HCT116 (cell line): ENCODE results near the gene KIAA0319L. TPM values are rescaled to one million over a fixed set of nuclear protein-coding genes. Genes with fewer than 3 reads are reported as not detected.

Experiments used
- ATAC-seq: fragments of 200-7000 bp; cut with Tn5 transposase; 2 replicates; pipeline ENCODE4 v1.9.1; 2020; ENCODE audit warnings: mild to moderate bottlenecking, moderate library complexity
- BruUV-seq: library from RNA; stranded (reverse); fragments of 400-500 nt; replicated peaks from 2 replicates; lab custom pipeline; 2021; lab: Mats Ljungman, UMichigan
- CTCF ChIA-PET: fragments of 300-600 bp; sonication (Branson Sonifier 250); formaldehyde crosslinking; loops from one replicate; lab custom pipeline; 2021; ENCODE audit warnings: antibody characterized with exemption; lab: Charles Lee
- POLR2A ChIA-PET: fragments of 300-600, 350-600 bp; sonication (Branson Sonifier 250); formaldehyde crosslinking; loops from one replicate; lab custom pipeline; 2021; ENCODE audit warnings: antibody characterized with exemption; lab: Charles Lee
- RAD21 ChIA-PET, 2 experiments: fragments of 300-600 bp; sonication (Branson Sonifier 250); formaldehyde crosslinking; loops; one replicate each; lab custom pipeline; 2023; ENCODE audit warnings: low total read pairs in 2 of 2; ENCODE audit not compliant: uncharacterized antibody in 2 of 2, unreplicated experiment in 2 of 2, low non-redundant PET in 1 of 2; lab: Charles Lee
- DNase-seq: peaks from one replicate; pipeline ENCODE4 v3.0.0-alpha.2; 2010; ENCODE audit warnings: low read depth, low spot score
- H2AFZ ChIP-seq: fragments of 200-600 bp; shearing (Covaris generic), sonication (generic); 2 replicates; pipeline ENCODE4 v1.6.1; 2017; ENCODE audit warnings: low read depth, mixed run types, mixed read lengths, antibody characterized with exemption, low read length; ENCODE audit not compliant: poor library complexity, severe bottlenecking
- H3K27ac ChIP-seq: 2 replicates; pipeline ENCODE4 v1.5.1; 2012; ENCODE audit warnings: low read depth, low read length
- H3K27me3 ChIP-seq: fragments of 200-600 bp; sonication (generic); 2 replicates; pipeline ENCODE4 v1.6.1; 2016; ENCODE audit warnings: mixed run types, low read length, mixed read lengths; ENCODE audit not compliant: insufficient read depth
- H3K36me3 ChIP-seq, 2 experiments: fragments of 200-500 bp in 1 of 2; fragments of 200-600 bp in 1 of 2; sonication (Bioruptor generic) in 1 of 2; sonication (generic) in 1 of 2; 2 replicates each; pipeline versions ENCODE4 v1.5.1 to v1.6.1; 2014 to 2016; ENCODE audit warnings: low read length in 2 of 2, inconsistent platforms in 1 of 2, mixed read lengths in 1 of 2, mixed run types in 1 of 2; ENCODE audit not compliant: insufficient read depth in 2 of 2, control insufficient read depth in 1 of 2
- H3K4me1 ChIP-seq, 2 experiments: fragments of 200-600 bp in 1 of 2; sonication (generic) in 1 of 2; 2 replicates each; pipeline versions ENCODE4 v1.5.1 to v1.6.1; 2012 to 2017; ENCODE audit warnings: low read length in 2 of 2, inconsistent platforms in 1 of 2, mild to moderate bottlenecking in 1 of 2, mixed read lengths in 1 of 2, mixed run types in 1 of 2, moderate library complexity in 1 of 2; ENCODE audit not compliant: insufficient read depth in 2 of 2, control insufficient read depth in 1 of 2
- H3K4me2 ChIP-seq: fragments of 200-600 bp; sonication (generic); 2 replicates; pipeline ENCODE4 v1.6.1; 2017; ENCODE audit warnings: mixed run types, low read length, mixed read lengths
- H3K4me3 ChIP-seq, 2 experiments: fragments of 200-600 bp in 1 of 2; sonication (generic) in 1 of 2; replicated peaks in 1 of 2; 2 replicates each; pipeline ENCODE4 v1.5.1; 2011 to 2016; ENCODE audit warnings: low read length in 2 of 2, control low read depth in 1 of 2, low read depth in 1 of 2, mild to moderate bottlenecking in 1 of 2, mixed read lengths in 1 of 2, mixed run types in 1 of 2
- H3K79me2 ChIP-seq: fragments of 200-600 bp; sonication (generic); 2 replicates; pipeline ENCODE4 v1.6.1; 2017; ENCODE audit warnings: mild to moderate bottlenecking, mixed run types, low read length, moderate library complexity, mixed read lengths; ENCODE audit not compliant: insufficient read depth
- H3K9ac ChIP-seq: fragments of 200-600 bp; sonication (generic); 2 replicates; pipeline ENCODE4 v1.6.1; 2016; ENCODE audit warnings: low read length, mixed read lengths
- H3K9me2 ChIP-seq: fragments of 200-600 bp; sonication (generic), shearing (Covaris generic); 2 replicates; pipeline ENCODE4 v1.6.1; 2017; ENCODE audit warnings: mixed run types, mild to moderate bottlenecking, moderate library complexity; ENCODE audit not compliant: insufficient read depth
- H3K9me3 ChIP-seq, 2 experiments: fragments of 200-500 bp in 1 of 2; fragments of 200-600 bp in 1 of 2; sonication (Bioruptor generic) in 1 of 2; sonication (generic) in 1 of 2; 2 replicates each; pipeline ENCODE4 v1.6.1; 2014 to 2017; ENCODE audit warnings: low read length in 2 of 2, mixed read lengths in 2 of 2, inconsistent platforms in 1 of 2, low read depth in 1 of 2, mild to moderate bottlenecking in 1 of 2, mixed run types in 1 of 2, moderate library complexity in 1 of 2; ENCODE audit not compliant: control insufficient read depth in 1 of 2, insufficient read depth in 1 of 2
- H4K20me1 ChIP-seq: fragments of 200-600 bp; sonication (generic), shearing (Covaris generic); 2 replicates; pipeline ENCODE4 v1.6.1; 2017; ENCODE audit warnings: mixed run types, mild to moderate bottlenecking, moderate library complexity; ENCODE audit not compliant: insufficient read depth
- CBX3 ChIP-seq: IDR thresholded peaks from 2 replicates; pipeline ENCODE4 v1.6.1; 2012; ENCODE audit warnings: low read depth
- EGR1 ChIP-seq: IDR thresholded peaks from 2 replicates; pipeline ENCODE4 v1.6.1; 2012; ENCODE audit warnings: low read depth
- ELF1 ChIP-seq: IDR thresholded peaks from 2 replicates; pipeline ENCODE4 v1.6.1; 2012; ENCODE audit warnings: low read depth, borderline replicate concordance
- EZH2phosphoT487 ChIP-seq: fragments of 200-600 bp; IDR thresholded peaks from 2 replicates; pipeline ENCODE4 v1.6.1; 2018; ENCODE audit warnings: antibody characterized with exemption, borderline replicate concordance
- FOSL1 ChIP-seq: IDR thresholded peaks from 2 replicates; pipeline ENCODE4 v1.6.1; 2012; ENCODE audit warnings: low read depth
- MAX ChIP-seq: IDR thresholded peaks from 2 replicates; pipeline ENCODE4 v1.6.1; 2012
- POLR2AphosphoS5 ChIP-seq: IDR thresholded peaks from 2 replicates; pipeline ENCODE4 v1.6.1; 2011; ENCODE audit warnings: mild to moderate bottlenecking, low read depth, low read length, moderate library complexity
- REST ChIP-seq: IDR thresholded peaks from 2 replicates; pipeline ENCODE4 v1.6.1; 2012; ENCODE audit warnings: low read depth
- SRF ChIP-seq: IDR thresholded peaks from 2 replicates; pipeline ENCODE4 v1.6.1; 2012; ENCODE audit warnings: low read depth
- TCF7L2 ChIP-seq: IDR thresholded peaks from 2 replicates; pipeline ENCODE4 v1.7.0; 2011; ENCODE audit warnings: borderline replicate concordance, inconsistent platforms; ENCODE audit not compliant: insufficient read depth, insufficient read length; ENCODE audit errors: extremely low read depth
- YY1 ChIP-seq: IDR thresholded peaks from 2 replicates; pipeline ENCODE4 v1.6.1; 2011; ENCODE audit warnings: low read length, low read depth, moderate library complexity, mild to moderate bottlenecking; ENCODE audit not compliant: insufficient replicate concordance; ENCODE audit errors: extremely low read depth
- ZBTB33 ChIP-seq: IDR thresholded peaks from 2 replicates; pipeline ENCODE4 v1.6.1; 2011; ENCODE audit warnings: mild to moderate bottlenecking, low read length, moderate library complexity; ENCODE audit not compliant: insufficient replicate concordance; ENCODE audit errors: extremely low read depth
- ZFX ChIP-seq: fragments of 450-650 bp; IDR thresholded peaks from 2 replicates; pipeline ENCODE4 v1.6.1; 2017
- intact Hi-C: fragments of 100-400 bp; cut with micrococcal nuclease; formaldehyde crosslinking; loops from 2 replicates; pipeline ENCODE4 v1.10.0; 2022
- total RNA-seq: library from RNA; stranded (reverse); gene quantifications from one replicate; pipeline ENCODE4 v1.2.1, GENCODE V29; 2021; ENCODE audit not compliant: unreplicated experiment

KIAA0319L gene
- total RNA-seq, 1 experiment from 2014 or later = 35.6 TPM

GRCh38 chr1:35567947-35568558 is 10.8 kb upstream of the KIAA0319L start:
- intact Hi-C loops = no loop called here

GRCh38 chr1:35565742-35566133 is 8.5 kb upstream of the KIAA0319L start:
- no peak overlapping the region for H3K27ac ChIP-seq
- H3K4me1 ChIP-seq = peaks cover 7 to 12% of the 10 kb centered on the region in 2 experiments; a peak in 3 of 4 replicates
- intact Hi-C loops = loop anchor here (2.0 kb wide), 1 partner anchor 363 kb away; no protein-coding TSS in a partner anchor
- no peak overlapping the region for H2AFZ ChIP-seq
- H3K27me3 ChIP-seq = no peaks in the 10 kb centered on the region
- H3K9ac ChIP-seq = no peak overlapping the region
- no TSS peak for BruUV-seq
- H4K20me1 ChIP-seq = no peaks in the 10 kb centered on the region
- CTCF ChIA-PET = interaction anchor here (0.6 to 1.7 kb wide), 4 partner anchors 8 to 397 kb away, joined by 3 to 32 read pairs (median 10); partner anchors contain the start of gene TFAP2E
- H3K9me2 ChIP-seq = no peaks in the 10 kb centered on the region
- RAD21 ChIA-PET = interaction anchor here in 1 of 2 experiments (1.4 kb wide), 1 partner anchor 115 kb away, joined by 8 read pairs; no protein-coding TSS in a partner anchor
- H3K4me3 ChIP-seq = no peak overlapping the region
- no peak overlapping the region for H3K4me2 ChIP-seq
- ATAC-seq (no peak), DNase-seq (no peak)
- POLR2A ChIA-PET = no interaction called here
- H3K36me3 ChIP-seq = peaks cover 4 to 7% of the 10 kb centered on the region in 2 experiments; a peak in 3 of 4 replicates
- H3K9me3 ChIP-seq = no peaks in the 10 kb centered on the region
- H3K79me2 ChIP-seq = no peaks in the 10 kb centered on the region
- TF ChIP-seq EZH2phosphoT487 (no peak), REST (no peak), SRF (no peak), ELF1 (no peak), CBX3 (no peak), ZFX (no peak), YY1 (no peak), MAX (no peak), TCF7L2 (no peak), ZBTB33 (no peak)

More at GRCh38 chr1:35567947-35568558, 10.8 kb upstream of the KIAA0319L start:
- DNase-seq (no peak), ATAC-seq (no peak)
- H2AFZ ChIP-seq = no peak overlapping the region
- H3K79me2 ChIP-seq = no peaks in the 10 kb centered on the region
- peaks cover 0 to 4% of the 10 kb centered on the region in 2 experiments; a peak in 1 of 4 replicates for H3K36me3 ChIP-seq
- ChIA-PET POLR2A (interaction anchor here (1.2 kb wide), 1 partner anchor 202 kb away, joined by 3 read pairs; the partner anchor contains the start of gene CLSPN), RAD21 (interaction anchor here in 1 of 2 experiments (1.1 to 1.4 kb wide), 2 partner anchors 116 to 147 kb away, joined by 3 to 5 read pairs; no protein-coding TSS in a partner anchor)
- no peaks in the 10 kb centered on the region for H3K9me2 ChIP-seq
- no peaks in the 10 kb centered on the region for H3K9me3 ChIP-seq
- no peaks in the 10 kb centered on the region for H4K20me1 ChIP-seq
- no TSS peak for BruUV-seq
- no peaks in the 10 kb centered on the region for H3K27me3 ChIP-seq
- H3K4me3 ChIP-seq = no peak overlapping the region
- TF ChIP-seq ELF1 (no peak), EGR1 (no peak), POLR2AphosphoS5 (no peak), FOSL1 (no peak), YY1 (no peak)
- TF ChIP-seq, all 23 proteins: peak for 0
- Histone ChIP-seq H3K27ac (no peak overlapping the region), H3K4me2 (no peak overlapping the region), H3K9ac (no peak overlapping the region), H3K4me1 (peaks cover 7 to 25% of the 10 kb centered on the region in 2 experiments; a peak in 3 of 4 replicates)
- CTCF ChIA-PET = interaction anchor here (1.3 to 2.4 kb wide), 5 partner anchors 19 to 205 kb away, joined by 3 to 34 read pairs (median 6); no protein-coding TSS in a partner anchor
